ENCODE results near the gene CDH5.

CDH5 gene

GRCh38 chr16:66431760-66432159, 65.3 kb downstream of the CDH5 start:
- no peak for DNase-seq
- in situ Hi-C loops (cut with HindIII; ENCODE audit: low pct_ligation_motif_present, low sequenced_read_pairs): no loop called here
- peaks cover 27% of the 10 kb centered on the region for H3K27me3 ChIP-seq (replicated peaks)
- H3K36me3 ChIP-seq (replicated peaks): no peaks in the 10 kb centered on the region
- no peak overlapping the region for H3K27ac ChIP-seq
- TF ChIP-seq, protein P1, sequence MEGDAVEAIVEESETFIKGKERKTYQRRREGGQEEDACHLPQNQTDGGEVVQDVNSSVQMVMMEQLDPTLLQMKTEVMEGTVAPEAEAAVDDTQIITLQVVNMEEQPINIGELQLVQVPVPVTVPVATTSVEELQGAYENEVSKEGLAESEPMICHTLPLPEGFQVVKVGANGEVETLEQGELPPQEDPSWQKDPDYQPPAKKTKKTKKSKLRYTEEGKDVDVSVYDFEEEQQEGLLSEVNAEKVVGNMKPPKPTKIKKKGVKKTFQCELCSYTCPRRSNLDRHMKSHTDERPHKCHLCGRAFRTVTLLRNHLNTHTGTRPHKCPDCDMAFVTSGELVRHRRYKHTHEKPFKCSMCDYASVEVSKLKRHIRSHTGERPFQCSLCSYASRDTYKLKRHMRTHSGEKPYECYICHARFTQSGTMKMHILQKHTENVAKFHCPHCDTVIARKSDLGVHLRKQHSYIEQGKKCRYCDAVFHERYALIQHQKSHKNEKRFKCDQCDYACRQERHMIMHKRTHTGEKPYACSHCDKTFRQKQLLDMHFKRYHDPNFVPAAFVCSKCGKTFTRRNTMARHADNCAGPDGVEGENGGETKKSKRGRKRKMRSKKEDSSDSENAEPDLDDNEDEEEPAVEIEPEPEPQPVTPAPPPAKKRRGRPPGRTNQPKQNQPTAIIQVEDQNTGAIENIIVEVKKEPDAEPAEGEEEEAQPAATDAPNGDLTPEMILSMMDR (IDR thresholded peaks at IDR 0.05; ENCODE audit: low read depth, low read length, missing control alignments): no peak
- no peak overlapping the region for H3K4me3 ChIP-seq (ENCODE audit: low read depth, low read length)

DNA sequence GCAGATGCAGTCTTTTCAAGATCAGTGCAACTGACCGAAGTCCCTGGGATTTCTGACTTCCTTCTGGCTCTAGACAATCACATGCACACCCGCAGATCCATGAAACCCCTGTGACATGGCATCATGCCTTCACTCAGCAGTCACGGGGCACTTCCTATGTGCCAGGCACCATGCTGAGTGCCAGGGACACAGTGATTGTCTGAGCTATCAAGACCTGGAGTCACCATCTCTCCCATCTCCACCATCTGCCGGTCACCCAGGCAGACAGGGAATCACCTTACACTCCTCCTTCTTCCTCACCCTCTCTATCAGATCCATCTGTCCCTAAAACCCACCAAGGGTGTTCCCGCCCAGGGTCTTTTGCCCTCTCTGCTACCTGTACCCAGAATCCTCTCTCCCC, 65.9 kb downstream of the CDH5 start:
- Histone ChIP-seq H3K27me3 (replicated peaks) (peaks cover 26% of the 10 kb centered on the region), H3K4me3 (ENCODE audit: low read depth, low read length) (no peak overlapping the region), H3K36me3 (replicated peaks) (no peaks in the 10 kb centered on the region), H3K27ac (no peak overlapping the region)
- TF ChIP-seq, protein P1 (IDR thresholded peaks at IDR 0.05; ENCODE audit: low read depth, low read length, missing control alignments): no peak
- in situ Hi-C loops (cut with HindIII; ENCODE audit: low pct_ligation_motif_present, low sequenced_read_pairs): no loop called here
- DNase-seq: no peak

DNA sequence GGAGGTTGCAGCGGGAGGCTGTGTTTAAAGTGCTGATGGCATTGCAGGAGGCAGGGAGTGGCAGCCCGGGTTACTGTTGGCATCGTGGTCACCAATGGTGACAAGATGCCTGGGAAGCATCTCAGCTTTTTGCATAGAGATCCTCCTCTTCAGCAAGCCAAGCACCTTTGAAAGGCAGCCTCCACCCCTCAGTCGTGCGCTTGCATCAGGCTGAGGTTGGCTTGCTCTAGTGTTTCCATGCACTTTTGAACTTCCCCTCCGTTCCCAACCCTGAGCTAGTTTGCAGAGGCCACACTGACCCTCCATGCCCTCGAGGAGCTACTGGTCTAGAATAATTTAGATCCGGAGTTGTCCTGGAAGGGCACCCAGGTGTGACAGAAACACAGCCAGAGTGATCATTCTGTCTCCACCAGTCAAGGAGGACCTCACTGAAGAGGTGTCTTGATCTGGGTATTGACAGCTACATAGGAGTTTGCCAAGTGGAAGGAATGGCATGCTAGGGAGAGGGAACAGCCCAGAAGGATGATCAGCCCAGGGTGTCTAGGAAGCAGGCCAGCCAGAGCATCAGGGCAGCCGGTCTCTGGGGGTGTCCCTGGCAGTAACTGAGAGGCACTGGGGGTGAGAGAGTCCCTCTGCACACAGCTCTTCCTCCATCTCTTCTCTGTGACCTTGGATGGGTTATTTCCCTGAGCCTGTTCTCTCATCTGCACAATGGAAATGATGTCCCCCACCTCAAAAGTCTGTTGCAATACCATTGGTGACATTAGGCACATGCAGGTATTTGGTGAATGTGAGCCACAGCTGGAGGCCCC, 68.3 kb downstream of the CDH5 start:
- H3K27me3 ChIP-seq (replicated peaks): peaks cover 6% of the 10 kb centered on the region
- TF ChIP-seq, protein P1 (IDR thresholded peaks at IDR 0.05; ENCODE audit: low read depth, low read length, missing control alignments): no peak
- H3K4me3 ChIP-seq (ENCODE audit: low read depth, low read length): no peak overlapping the region
- DNase-seq: no peak
- in situ Hi-C loops (cut with HindIII; ENCODE audit: low pct_ligation_motif_present, low sequenced_read_pairs): no loop called here
- H3K36me3 ChIP-seq (replicated peaks): no peaks in the 10 kb centered on the region
- H3K27ac ChIP-seq: no peak overlapping the region

- Histone ChIP-seq H3K4me3 (ENCODE audit: low read depth, low read length) (no peak overlapping the region), H3K36me3 (replicated peaks) (no peaks in the 10 kb centered on the region), H3K27me3 (replicated peaks) (peaks cover 5% of the 10 kb centered on the region), H3K27ac (no peak overlapping the region)
- in situ Hi-C loops (cut with HindIII; ENCODE audit: low pct_ligation_motif_present, low sequenced_read_pairs): no loop called here
- TF ChIP-seq, protein P1 (IDR thresholded peaks at IDR 0.05; ENCODE audit: low read depth, low read length, missing control alignments): no peak
- DNase-seq: no peak
Observed at GRCh38 chr16:66435896-66436295, 69.4 kb downstream of the CDH5 start.

- TF ChIP-seq, protein P1 (IDR thresholded peaks at IDR 0.05; ENCODE audit: low read depth, low read length, missing control alignments): no peak
- Histone ChIP-seq H3K27ac (no peak overlapping the region), H3K36me3 (replicated peaks) (no peaks in the 10 kb centered on the region), H3K27me3 (replicated peaks) (peaks cover 4% of the 10 kb centered on the region), H3K4me3 (ENCODE audit: low read depth, low read length) (no peak overlapping the region)
- DNase-seq: no peak
- in situ Hi-C loops (cut with HindIII; ENCODE audit: low pct_ligation_motif_present, low sequenced_read_pairs): no loop called here
Observed at GRCh38 chr16:66437391-66437945, 71.0 kb downstream of the CDH5 start.

Measured in brain microvascular endothelial cell (primary cell).